Ishikawa (cell line): ENCODE data around the gene BICC1.

Experiments used
- CEBPB ChIP-seq: IDR thresholded peaks from 2 replicates; pipeline ENCODE4 v1.6.1; 2012
- CREB1 ChIP-seq: IDR thresholded peaks from 2 replicates; pipeline ENCODE4 v1.6.1; 2012; ENCODE audit warnings: low read depth
- EGR1 ChIP-seq: IDR thresholded peaks from 2 replicates; pipeline ENCODE4 v1.6.1; 2012
- EP300 ChIP-seq: IDR thresholded peaks from 2 replicates; pipeline ENCODE4 v1.6.1; 2012; ENCODE audit warnings: borderline replicate concordance
- FOXM1 ChIP-seq: IDR thresholded peaks from 2 replicates; pipeline ENCODE4 v1.6.1; 2012; ENCODE audit warnings: low read depth, borderline replicate concordance
- NFIC ChIP-seq: IDR thresholded peaks from 2 replicates; pipeline ENCODE4 v1.6.1; 2012
- RAD21 ChIP-seq: IDR thresholded peaks from 2 replicates; pipeline ENCODE4 v1.6.1; 2012; ENCODE audit warnings: low read depth
- TAF1 ChIP-seq: IDR thresholded peaks from 2 replicates; pipeline ENCODE4 v1.6.1; 2012; ENCODE audit warnings: low read depth, mild to moderate bottlenecking
- TCF12 ChIP-seq: IDR thresholded peaks from 2 replicates; pipeline ENCODE4 v1.6.1; 2012; ENCODE audit warnings: low read depth
- TEAD4 ChIP-seq: IDR thresholded peaks from 2 replicates; pipeline ENCODE4 v1.6.1; 2012
- YY1 ChIP-seq: IDR thresholded peaks from 2 replicates; pipeline ENCODE4 v1.6.1; 2012; ENCODE audit warnings: low read depth
- TF ChIP-seq, protein P1 (sequence below): IDR thresholded peaks from 2 replicates; pipeline ENCODE4 v1.6.1; 2012; ENCODE audit warnings: low read depth, mild to moderate bottlenecking
- TF ChIP-seq, protein P2 (sequence below): IDR thresholded peaks from 2 replicates; pipeline ENCODE4 v1.6.1; 2012
- TF ChIP-seq, protein P3 (sequence below): IDR thresholded peaks from 2 replicates; pipeline ENCODE4 v1.6.1; 2012

DNA sequence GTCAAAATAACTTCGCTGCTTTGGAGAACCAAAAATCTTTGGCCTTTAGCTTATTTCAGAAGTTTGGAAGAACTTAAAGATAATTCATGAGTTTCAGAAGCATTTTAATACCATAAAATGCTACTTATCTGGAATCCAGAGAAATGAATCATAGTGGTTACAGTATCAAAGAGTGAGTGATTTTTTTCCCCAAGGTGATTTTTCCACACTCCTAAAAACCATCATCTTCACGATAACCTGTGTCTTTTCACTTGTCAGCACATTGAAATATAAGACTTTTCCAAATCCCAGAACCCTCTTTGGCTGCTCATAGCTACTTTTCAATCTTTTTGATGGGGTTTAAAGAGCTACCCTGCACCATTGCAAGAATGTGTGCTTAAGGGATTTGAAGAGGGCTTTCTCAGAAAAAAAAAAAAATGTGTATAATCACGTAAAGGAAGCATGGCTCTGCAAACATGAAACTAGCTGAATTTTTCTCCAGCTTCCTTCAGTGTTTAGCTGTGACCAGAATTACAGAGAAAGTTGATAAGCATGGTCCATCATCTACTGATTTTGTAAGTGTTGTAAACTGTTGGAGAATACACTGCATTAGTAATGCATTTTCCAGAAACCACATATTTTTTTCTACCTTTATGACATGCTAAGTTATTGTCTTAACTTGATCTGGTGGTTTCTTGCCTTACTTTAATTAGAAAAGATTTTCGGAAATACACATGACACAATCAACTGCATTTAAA lies 134.9 kb downstream of the BICC1 start:
- TF ChIP-seq, protein P1, sequence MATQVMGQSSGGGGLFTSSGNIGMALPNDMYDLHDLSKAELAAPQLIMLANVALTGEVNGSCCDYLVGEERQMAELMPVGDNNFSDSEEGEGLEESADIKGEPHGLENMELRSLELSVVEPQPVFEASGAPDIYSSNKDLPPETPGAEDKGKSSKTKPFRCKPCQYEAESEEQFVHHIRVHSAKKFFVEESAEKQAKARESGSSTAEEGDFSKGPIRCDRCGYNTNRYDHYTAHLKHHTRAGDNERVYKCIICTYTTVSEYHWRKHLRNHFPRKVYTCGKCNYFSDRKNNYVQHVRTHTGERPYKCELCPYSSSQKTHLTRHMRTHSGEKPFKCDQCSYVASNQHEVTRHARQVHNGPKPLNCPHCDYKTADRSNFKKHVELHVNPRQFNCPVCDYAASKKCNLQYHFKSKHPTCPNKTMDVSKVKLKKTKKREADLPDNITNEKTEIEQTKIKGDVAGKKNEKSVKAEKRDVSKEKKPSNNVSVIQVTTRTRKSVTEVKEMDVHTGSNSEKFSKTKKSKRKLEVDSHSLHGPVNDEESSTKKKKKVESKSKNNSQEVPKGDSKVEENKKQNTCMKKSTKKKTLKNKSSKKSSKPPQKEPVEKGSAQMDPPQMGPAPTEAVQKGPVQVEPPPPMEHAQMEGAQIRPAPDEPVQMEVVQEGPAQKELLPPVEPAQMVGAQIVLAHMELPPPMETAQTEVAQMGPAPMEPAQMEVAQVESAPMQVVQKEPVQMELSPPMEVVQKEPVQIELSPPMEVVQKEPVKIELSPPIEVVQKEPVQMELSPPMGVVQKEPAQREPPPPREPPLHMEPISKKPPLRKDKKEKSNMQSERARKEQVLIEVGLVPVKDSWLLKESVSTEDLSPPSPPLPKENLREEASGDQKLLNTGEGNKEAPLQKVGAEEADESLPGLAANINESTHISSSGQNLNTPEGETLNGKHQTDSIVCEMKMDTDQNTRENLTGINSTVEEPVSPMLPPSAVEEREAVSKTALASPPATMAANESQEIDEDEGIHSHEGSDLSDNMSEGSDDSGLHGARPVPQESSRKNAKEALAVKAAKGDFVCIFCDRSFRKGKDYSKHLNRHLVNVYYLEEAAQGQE, result no peak
- TF ChIP-seq EP300 (no peak), EGR1 (no peak), TAF1 (no peak), YY1 (no peak), RAD21 (no peak), NFIC (no peak), TCF12 (no peak), TEAD4 (no peak), FOXM1 (no peak), CEBPB (no peak), CREB1 (no peak)
- TF ChIP-seq, protein P2, sequence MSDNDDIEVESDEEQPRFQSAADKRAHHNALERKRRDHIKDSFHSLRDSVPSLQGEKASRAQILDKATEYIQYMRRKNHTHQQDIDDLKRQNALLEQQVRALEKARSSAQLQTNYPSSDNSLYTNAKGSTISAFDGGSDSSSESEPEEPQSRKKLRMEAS, result no peak
- TF ChIP-seq, protein P3, sequence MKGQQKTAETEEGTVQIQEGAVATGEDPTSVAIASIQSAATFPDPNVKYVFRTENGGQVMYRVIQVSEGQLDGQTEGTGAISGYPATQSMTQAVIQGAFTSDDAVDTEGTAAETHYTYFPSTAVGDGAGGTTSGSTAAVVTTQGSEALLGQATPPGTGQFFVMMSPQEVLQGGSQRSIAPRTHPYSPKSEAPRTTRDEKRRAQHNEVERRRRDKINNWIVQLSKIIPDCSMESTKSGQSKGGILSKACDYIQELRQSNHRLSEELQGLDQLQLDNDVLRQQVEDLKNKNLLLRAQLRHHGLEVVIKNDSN, result no peak
